Uterus (tissue), 4 donors: Measurements from ENCODE around the gene ARHGEF25. TPM values are rescaled to one million over a fixed set of nuclear protein-coding genes. Genes with fewer than 3 reads are reported as not detected.

Source experiments
- DNase-seq, 2 donors: peaks; one replicate each; pipeline ENCODE4 v3.0.0-alpha.2; 2019 to 2020
- H3K27ac ChIP-seq, 2 donors: fragments of 200-600 bp; sonication (generic); 1 replicate in 1 of 2; 2 replicates in 1 of 2; pipeline ENCODE4 v1.5.1; 2016 to 2018
- H3K27me3 ChIP-seq, 2 donors: fragments of 200-600 bp; sonication (generic); one replicate each; pipeline ENCODE4 v1.5.1; 2018 to 2019; ENCODE audit warnings: control low read depth in 1 of 2
- H3K36me3 ChIP-seq, 2 donors: fragments of 200-600 bp; sonication (generic); one replicate each; pipeline ENCODE4 v1.5.1; 2019; ENCODE audit warnings: control low read depth in 1 of 2
- H3K4me1 ChIP-seq, 2 donors: fragments of 200-600 bp; sonication (generic); one replicate each; pipeline ENCODE4 v1.5.1; 2018 to 2019; ENCODE audit warnings: control low read depth in 1 of 2
- H3K4me3 ChIP-seq, 2 donors: fragments of 200-600 bp; sonication (generic); 1 replicate in 1 of 2; 2 replicates in 1 of 2; pipeline ENCODE4 v1.5.1; 2018 to 2019; ENCODE audit warnings: mild to moderate bottlenecking in 1 of 2
- H3K9me3 ChIP-seq, 2 donors: fragments of 200-600 bp; sonication (generic); one replicate each; pipeline ENCODE4 v1.5.1; 2019; ENCODE audit warnings: control low read depth in 1 of 2
- CTCF ChIP-seq, 4 experiments: fragments of 200-600 bp in 2 of 4; fragments of 450-650 bp in 2 of 4; sonication (generic) in 2 of 4; IDR thresholded peaks; one replicate each; pipeline ENCODE4 v1.5.1; 2016 to 2019; ENCODE audit warnings: antibody characterized with exemption in 4 of 4, mild to moderate bottlenecking in 2 of 4, moderate library complexity in 1 of 4
- POLR2A ChIP-seq, 2 donors: fragments of 450-650 bp; IDR thresholded peaks; one replicate each; pipeline ENCODE4 v1.6.1; 2016; ENCODE audit warnings: antibody characterized with exemption in 2 of 2, mild to moderate bottlenecking in 1 of 2, moderate library complexity in 1 of 2
- intact Hi-C: fragments of 100-400 bp; cut with DNase I; formaldehyde crosslinking; loops from one replicate; pipeline ENCODE4 v1.15.1; 2023; ENCODE audit warnings: low total_unique reads
- total RNA-seq, 4 donors: library from RNA; depleted of rRNA in 3 of 4; stranded (reverse); fragments of >200 nt in 3 of 4; gene quantifications; one replicate each; pipeline versions ENCODE4 v1.1.0 to v1.2.4, GENCODE V29; 2014 to 2023
- donor health status: DM: yes; HTN: yes; CAD: no.

The ARHGEF25 gene
- total RNA-seq, 4 donors from 2014 or later = 52.9 to 205 (median 85.6) TPM

- H3K27me3 ChIP-seq = no peaks in the 10 kb centered on the region
- H3K27ac ChIP-seq = no peak overlapping the region
- H3K4me3 ChIP-seq = no peak overlapping the region
- no peak for DNase-seq
- no peaks in the 10 kb centered on the region for H3K9me3 ChIP-seq
- no peaks in the 10 kb centered on the region for H3K36me3 ChIP-seq
- intact Hi-C loops = no loop called here
- TF ChIP-seq CTCF (IDR thresholded peaks at IDR 0.05) (no peak), POLR2A (IDR thresholded peaks at IDR 0.05) (no peak)
- peaks cover 0 to 6% of the 10 kb centered on the region in 2 donors for H3K4me1 ChIP-seq
Measured at GRCh38 chr12:57623385-57623784, 12.2 kb downstream of the ARHGEF25 start.

- no peaks in the 10 kb centered on the region for H3K27me3 ChIP-seq
- no peak for DNase-seq
- no peaks in the 10 kb centered on the region for H3K36me3 ChIP-seq
- H3K9me3 ChIP-seq = no peaks in the 10 kb centered on the region
- peaks cover 0 to 6% of the 10 kb centered on the region in 2 donors for H3K4me1 ChIP-seq
- no peak overlapping the region for H3K4me3 ChIP-seq
- TF ChIP-seq CTCF (IDR thresholded peaks at IDR 0.05) (no peak), POLR2A (IDR thresholded peaks at IDR 0.05) (no peak)
- no peak overlapping the region for H3K27ac ChIP-seq
- intact Hi-C loops = no loop called here
Measured at GRCh38 chr12:57623811-57624390, 12.7 kb downstream of the ARHGEF25 start.

GRCh38 chr12:57624441-57625220, 13.4 kb downstream of the ARHGEF25 start:
- Histone ChIP-seq H3K27ac (no peak overlapping the region), H3K27me3 (no peaks in the 10 kb centered on the region), H3K4me1 (peaks cover 0 to 6% of the 10 kb centered on the region in 2 donors), H3K36me3 (no peaks in the 10 kb centered on the region), H3K4me3 (no peak overlapping the region), H3K9me3 (no peaks in the 10 kb centered on the region)
- DNase-seq = no peak
- no peak for TF ChIP-seq CTCF (IDR thresholded peaks at IDR 0.05)
- TF ChIP-seq POLR2A (IDR thresholded peaks at IDR 0.05) = no peak
- intact Hi-C loops = no loop called here

GRCh38 chr12:57625261-57626032, 14.2 kb downstream of the ARHGEF25 start:
- no peak for DNase-seq
- H3K36me3 ChIP-seq = no peaks in the 10 kb centered on the region
- peaks cover 0 to 6% of the 10 kb centered on the region in 2 donors for H3K4me1 ChIP-seq
- intact Hi-C loops = no loop called here
- TF ChIP-seq CTCF (IDR thresholded peaks at IDR 0.05) = no peak
- TF ChIP-seq POLR2A (IDR thresholded peaks at IDR 0.05) = no peak
- H3K27me3 ChIP-seq = no peaks in the 10 kb centered on the region
- no peaks in the 10 kb centered on the region for H3K9me3 ChIP-seq
- H3K27ac ChIP-seq = no peak overlapping the region
- H3K4me3 ChIP-seq = no peak overlapping the region
